K562 (cell line): ENCODE results near the gene LMNB1. TPM values are rescaled to one million over a fixed set of nuclear protein-coding genes. Genes with fewer than 3 reads are reported as not detected.

ENCODE experiments used
- CTBP1 ChIP-seq: fragments of 450-650 bp; IDR thresholded peaks from 2 replicates; pipeline ENCODE4 v1.6.1; 2016; ENCODE audit warnings: borderline replicate concordance
- GABPB1 ChIP-seq: sonication (generic); formaldehyde crosslinking; IDR thresholded peaks from 2 replicates; pipeline ENCODE4 v1.8.0; 2022; ENCODE audit warnings: mild to moderate bottlenecking, missing genetic modification reagents
- HDAC2 ChIP-seq: fragments of 450-650 bp; IDR thresholded peaks from 2 replicates; pipeline ENCODE4 v1.6.1; 2016; ENCODE audit warnings: mild to moderate bottlenecking
- HDAC8 ChIP-seq: fragments of 450-650 bp; IDR thresholded peaks from 2 replicates; pipeline ENCODE4 v1.6.1; 2016; ENCODE audit warnings: mild to moderate bottlenecking, missing genetic modification characterization, moderate library complexity, missing compliant biosample characterization
- JUN ChIP-seq, 2 experiments: sonication (generic) in 1 of 2; formaldehyde crosslinking in 1 of 2; IDR thresholded peaks; 2 replicates each; pipeline versions ENCODE4 v1.6.1 to v1.8.0; 2012 to 2022; ENCODE audit warnings: borderline replicate concordance in 2 of 2, mild to moderate bottlenecking in 2 of 2, improper control_type of control experiment in 1 of 2, low read depth in 1 of 2, low read length in 1 of 2, missing genetic modification reagents in 1 of 2
- KLF13 ChIP-seq: fragments of 450-650 bp; IDR thresholded peaks from 2 replicates; pipeline ENCODE4 v1.6.1; 2016; ENCODE audit warnings: missing genetic modification characterization, low read depth, mild to moderate bottlenecking, missing compliant biosample characterization, moderate library complexity, borderline replicate concordance
- LCOR ChIP-seq: sonication (generic); formaldehyde crosslinking; IDR thresholded peaks from 2 replicates; pipeline ENCODE4 v1.8.0; 2022; ENCODE audit warnings: mild to moderate bottlenecking, missing genetic modification reagents
- NFIC ChIP-seq: fragments of 450-650 bp; IDR thresholded peaks from 2 replicates; pipeline ENCODE4 v1.6.1; 2017; ENCODE audit warnings: mild to moderate bottlenecking, inconsistent platforms
- PKNOX1 ChIP-seq: fragments of 450-650 bp; IDR thresholded peaks from 2 replicates; pipeline ENCODE4 v1.6.1; 2016
- POLR2A ChIP-seq: fragments of 450-650 bp; conservative IDR thresholded peaks from 2 replicates; pipeline ENCODE4 v1.6.1; 2016
- POLR2H ChIP-seq: IDR thresholded peaks from 2 replicates; pipeline ENCODE4 v1.6.1; 2016; ENCODE audit warnings: missing genetic modification characterization, low read depth, mild to moderate bottlenecking, control low read depth, missing compliant biosample characterization, moderate library complexity
- RBFOX2 ChIP-seq: fragments of 200-400 bp; formaldehyde crosslinking; IDR thresholded peaks from 2 replicates; pipeline ENCODE4 v1.6.1; 2017; ENCODE audit warnings: low read depth, mild to moderate bottlenecking, low read length, moderate library complexity
- RHOXF2B ChIP-seq: fragments of 250-450 bp; sonication (Bioruptor Pico); conservative IDR thresholded peaks from 2 replicates; pipeline ENCODE4 v1.5.1; 2021
- SAFB ChIP-seq: fragments of 200-400 bp; formaldehyde crosslinking; IDR thresholded peaks from 2 replicates; pipeline ENCODE4 v1.6.1; 2017; ENCODE audit warnings: low read depth, low read length, borderline replicate concordance
- XRCC5 ChIP-seq: fragments of 200-400 bp; formaldehyde crosslinking; IDR thresholded peaks from 2 replicates; pipeline ENCODE4 v1.6.1; 2017; ENCODE audit warnings: low read depth, mild to moderate bottlenecking, low read length
- YBX1 ChIP-seq: fragments of 450-650 bp; IDR thresholded peaks from 2 replicates; pipeline ENCODE4 v1.7.1; 2016; ENCODE audit warnings: mild to moderate bottlenecking
- ZNF175 ChIP-seq: fragments of 200-800 bp; sonication (Bioruptor generic); IDR thresholded peaks from 2 replicates; pipeline ENCODE4 v1.6.1; 2016; ENCODE audit warnings: low read depth, mild to moderate bottlenecking, missing genetic modification characterization, missing compliant biosample characterization
- ZNF232 ChIP-seq: sonication (generic); formaldehyde crosslinking; IDR thresholded peaks from 2 replicates; pipeline ENCODE4 v1.8.0; 2022; ENCODE audit warnings: mild to moderate bottlenecking, missing genetic modification reagents
- ZNF274 ChIP-seq: IDR thresholded peaks from 2 replicates; pipeline ENCODE4 v1.6.1; 2011; ENCODE audit warnings: low read depth, mild to moderate bottlenecking, low read length, moderate library complexity, borderline replicate concordance
- ZNF431 ChIP-seq: sonication (generic); formaldehyde crosslinking; IDR thresholded peaks from 2 replicates; pipeline ENCODE4 v1.8.0; 2022; ENCODE audit warnings: mild to moderate bottlenecking, missing genetic modification reagents
- ZNF766 ChIP-seq: fragments of 200-800 bp; sonication (Bioruptor generic); conservative IDR thresholded peaks from 2 replicates; pipeline ENCODE4 v1.6.1; 2016; ENCODE audit warnings: missing genetic modification characterization, missing compliant biosample characterization
- polyA plus RNA-seq, 8 experiments: library from polyadenylated mRNA; depleted of rRNA in 4 of 8; stranded (reverse) in 5 of 8; unstranded in 3 of 8; fragments of >200 nt; fragmentation: Nextera tagmentation in 2 of 8; fragmentation: Illumina TruSeq in 1 of 8; extraction: Ambion mirVana in 2 of 8; extraction: Trizol in 1 of 8; gene quantifications; 2 replicates each; pipeline versions ENCODE4 v1.2.1 to v1.2.3, GENCODE V29; 2011 to 2014; ENCODE audit warnings: inconsistent platforms in 1 of 8, missing spikeins in 1 of 8
- total RNA-seq, 7 experiments: library from RNA; depleted of rRNA in 6 of 7; stranded (reverse); fragments of >200 nt in 6 of 7; fragmentation: Illumina TruSeq in 2 of 7; extraction: Trizol in 2 of 7; gene quantifications; 2 replicates each; pipeline versions ENCODE4 v1.2.1 to v1.2.3, GENCODE V29; 2011 to 2021; ENCODE audit warnings: low replicate concordance in 1 of 7
- TF ChIP-seq, protein P1 (sequence below): fragments of 250-450 bp; sonication (Bioruptor Pico); IDR thresholded peaks from 2 replicates; pipeline ENCODE4 v1.4.0; 2020; ENCODE audit warnings: borderline replicate concordance
- TF ChIP-seq, protein P2 (sequence below): IDR thresholded peaks from 2 replicates; pipeline ENCODE4 v1.6.1; 2011; ENCODE audit warnings: borderline replicate concordance, low read depth, mild to moderate bottlenecking, moderate library complexity, low read length; ENCODE audit not compliant: insufficient read depth, poor library complexity, severe bottlenecking

The LMNB1 gene
- total and polyA plus RNA-seq, 9 of the 15 experiments (the other 6 are each of a cell fraction or from before 2014, with no cell fraction given): 2.8 to 190 (median 131) TPM

DNA sequence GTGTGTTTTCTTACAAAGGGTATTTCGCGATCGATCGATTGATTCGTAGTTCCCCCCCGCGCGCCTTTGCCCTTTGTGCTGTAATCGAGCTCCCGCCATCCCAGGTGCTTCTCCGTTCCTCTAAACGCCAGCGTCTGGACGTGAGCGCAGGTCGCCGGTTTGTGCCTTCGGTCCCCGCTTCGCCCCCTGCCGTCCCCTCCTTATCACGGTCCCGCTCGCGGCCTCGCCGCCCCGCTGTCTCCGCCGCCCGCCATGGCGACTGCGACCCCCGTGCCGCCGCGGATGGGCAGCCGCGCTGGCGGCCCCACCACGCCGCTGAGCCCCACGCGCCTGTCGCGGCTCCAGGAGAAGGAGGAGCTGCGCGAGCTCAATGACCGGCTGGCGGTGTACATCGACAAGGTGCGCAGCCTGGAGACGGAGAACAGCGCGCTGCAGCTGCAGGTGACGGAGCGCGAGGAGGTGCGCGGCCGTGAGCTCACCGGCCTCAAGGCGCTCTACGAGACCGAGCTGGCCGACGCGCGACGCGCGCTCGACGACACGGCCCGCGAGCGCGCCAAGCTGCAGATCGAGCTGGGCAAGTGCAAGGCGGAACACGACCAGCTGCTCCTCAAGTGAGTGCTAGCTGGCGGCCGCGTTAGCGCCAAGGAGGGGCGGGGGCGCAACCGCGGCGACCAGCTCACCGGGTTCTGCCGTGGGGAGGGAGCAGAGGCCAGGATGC, 480 bp downstream of the LMNB1 start (continued):
- TF ChIP-seq SAFB: 0 out of 2 replicates have a peak, but pooled peaks have one; percentile 3
- TF ChIP-seq ZNF232 (CRISPR knock-in tag): peak; percentile 42; the same call in 1 of the 2 replicates
- peak; percentile 92 for TF ChIP-seq RBFOX2
- peak; percentile 73; the same call in 1 of the 2 replicates for TF ChIP-seq CTBP1
- TF ChIP-seq GABPB1: no peak
- TF ChIP-seq POLR2A: peak; percentile 9; the same call in 1 of the 2 replicates
- TF ChIP-seq NFIC: no peak; the same call in 1 of the 2 replicates
- no peak for TF ChIP-seq YBX1
- no peak for TF ChIP-seq ZNF766 (CRISPR knock-in tag)
- TF ChIP-seq ZNF274: no peak
- TF ChIP-seq POLR2H (tag): no peak
- TF ChIP-seq, protein P1, sequence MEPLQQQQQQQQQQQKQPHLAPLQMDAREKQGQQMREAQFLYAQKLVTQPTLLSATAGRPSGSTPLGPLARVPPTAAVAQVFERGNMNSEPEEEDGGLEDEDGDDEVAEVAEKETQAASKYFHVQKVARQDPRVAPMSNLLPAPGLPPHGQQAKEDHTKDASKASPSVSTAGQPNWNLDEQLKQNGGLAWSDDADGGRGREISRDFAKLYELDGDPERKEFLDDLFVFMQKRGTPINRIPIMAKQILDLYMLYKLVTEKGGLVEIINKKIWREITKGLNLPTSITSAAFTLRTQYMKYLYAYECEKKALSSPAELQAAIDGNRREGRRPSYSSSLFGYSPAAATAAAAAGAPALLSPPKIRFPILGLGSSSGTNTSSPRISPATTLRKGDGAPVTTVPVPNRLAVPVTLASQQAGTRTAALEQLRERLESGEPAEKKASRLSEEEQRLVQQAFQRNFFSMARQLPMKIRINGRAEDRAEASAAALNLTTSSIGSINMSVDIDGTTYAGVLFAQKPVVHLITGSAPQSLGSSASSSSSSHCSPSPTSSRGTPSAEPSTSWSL: no peak
- no peak for TF ChIP-seq PKNOX1
- TF ChIP-seq KLF13 (tag): 0 out of 2 replicates have a peak, but pooled peaks have one; percentile 9
- no peak for TF ChIP-seq RHOXF2B (CRISPR knock-in tag)
- no peak for TF ChIP-seq XRCC5
- TF ChIP-seq, protein P2, sequence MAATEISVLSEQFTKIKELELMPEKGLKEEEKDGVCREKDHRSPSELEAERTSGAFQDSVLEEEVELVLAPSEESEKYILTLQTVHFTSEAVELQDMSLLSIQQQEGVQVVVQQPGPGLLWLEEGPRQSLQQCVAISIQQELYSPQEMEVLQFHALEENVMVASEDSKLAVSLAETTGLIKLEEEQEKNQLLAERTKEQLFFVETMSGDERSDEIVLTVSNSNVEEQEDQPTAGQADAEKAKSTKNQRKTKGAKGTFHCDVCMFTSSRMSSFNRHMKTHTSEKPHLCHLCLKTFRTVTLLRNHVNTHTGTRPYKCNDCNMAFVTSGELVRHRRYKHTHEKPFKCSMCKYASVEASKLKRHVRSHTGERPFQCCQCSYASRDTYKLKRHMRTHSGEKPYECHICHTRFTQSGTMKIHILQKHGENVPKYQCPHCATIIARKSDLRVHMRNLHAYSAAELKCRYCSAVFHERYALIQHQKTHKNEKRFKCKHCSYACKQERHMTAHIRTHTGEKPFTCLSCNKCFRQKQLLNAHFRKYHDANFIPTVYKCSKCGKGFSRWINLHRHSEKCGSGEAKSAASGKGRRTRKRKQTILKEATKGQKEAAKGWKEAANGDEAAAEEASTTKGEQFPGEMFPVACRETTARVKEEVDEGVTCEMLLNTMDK: peak; percentile 14
- peak; percentile 58; the same call in 1 of the 2 replicates for TF ChIP-seq HDAC8 (tag)
- peak; percentile 44; the same call in 1 of the 2 replicates for TF ChIP-seq ZNF431 (CRISPR knock-in tag)
- TF ChIP-seq ZNF175 (CRISPR knock-in tag): no peak
- no peak for TF ChIP-seq HDAC2
- no peak for TF ChIP-seq LCOR (CRISPR knock-in tag)
- TF ChIP-seq JUN (IDR thresholded peaks at IDR 0.05; ENCODE audit: borderline replicate concordance, low read depth, low read length): no peak
- TF ChIP-seq JUN (CRISPR knock-in tag; IDR thresholded peaks at IDR 0.05; ENCODE audit: borderline replicate concordance): peak; percentile 28; the same call in 1 of the 2 replicates
